ENCODE data around the gene KCTD8.
A peak's percentile ranks its signal among the peaks of the same experiment; 100 is the strongest.

The KCTD8 gene

GRCh38 chr4:44162538-44163270 lies 285.9 kb downstream of the KCTD8 start:
- DNase-seq (ENCODE audit: low read depth in 2 of 2), result no peak

GRCh38 chr4:44161756-44162155 lies 286.9 kb downstream of the KCTD8 start:
- DNase-seq (ENCODE audit: low read depth in 2 of 2), result no peak

GRCh38 chr4:44160776-44161367 lies 287.7 kb downstream of the KCTD8 start:
- DNase-seq (ENCODE audit: low read depth in 2 of 2), result no peak

- DNase-seq (ENCODE audit: low read depth in 2 of 2), result no peak
Observed at GRCh38 chr4:44159991-44160390, 288.6 kb downstream of the KCTD8 start.

- DNase-seq (ENCODE audit: low read depth in 2 of 2), result peak; percentile 3 to 4
Observed at GRCh38 chr4:44157611-44158277, 290.9 kb downstream of the KCTD8 start.

- DNase-seq (ENCODE audit: low read depth in 2 of 2), result peak; percentile 14 to 26
Observed at GRCh38 chr4:44150091-44150576, 298.5 kb downstream of the KCTD8 start.

GRCh38 chr4:44149282-44149681 lies 299.3 kb downstream of the KCTD8 start:
- no peak for DNase-seq (ENCODE audit: low read depth in 2 of 2)

GRCh38 chr4:44147571-44148075 lies 301.0 kb downstream of the KCTD8 start:
- no peak for DNase-seq (ENCODE audit: low read depth in 2 of 2)

- no peak for DNase-seq (ENCODE audit: low read depth in 2 of 2)
Observed at GRCh38 chr4:44146516-44146915, 302.1 kb downstream of the KCTD8 start.

- no peak for DNase-seq (ENCODE audit: low read depth in 2 of 2)
Observed at GRCh38 chr4:44145868-44146267, 302.7 kb downstream of the KCTD8 start.

- DNase-seq (ENCODE audit: low read depth in 2 of 2), result no peak
Observed at GRCh38 chr4:44132526-44132925, 316.1 kb downstream of the KCTD8 start.
